WERI-Rb-1 (cell line): ENCODE results near the gene PAF1.

ENCODE experiments used
- DNase-seq: peaks from one replicate; pipeline ENCODE4 v3.0.0-alpha.2; 2020
- H3K27ac ChIP-seq: fragments of 250-450 bp; sonication (Bioruptor Pico); 2 replicates; pipeline ENCODE4 v1.5.1; 2020; ENCODE audit warnings: mild to moderate bottlenecking, moderate library complexity
- H3K27me3 ChIP-seq: fragments of 250-450 bp; sonication (Bioruptor Pico); 2 replicates; pipeline ENCODE4 v1.5.1; 2021; ENCODE audit warnings: mild to moderate bottlenecking, low read depth, moderate library complexity; ENCODE audit not compliant: insufficient read depth, severe bottlenecking
- H3K36me3 ChIP-seq: fragments of 250-450 bp; sonication (Bioruptor Pico); 2 replicates; pipeline ENCODE4 v1.5.1; 2020; ENCODE audit warnings: mild to moderate bottlenecking, moderate library complexity
- H3K4me3 ChIP-seq: 2 replicates; pipeline ENCODE4 v1.5.1; 2011; ENCODE audit warnings: low read depth, mild to moderate bottlenecking, control low read depth, low read length
- H3K9me3 ChIP-seq: fragments of 250-450 bp; sonication (Bioruptor Pico); 2 replicates; pipeline ENCODE4 v1.5.1; 2021; ENCODE audit warnings: mild to moderate bottlenecking, moderate library complexity; ENCODE audit not compliant: severe bottlenecking
- TF ChIP-seq, protein P1 (sequence below): IDR thresholded peaks from 2 replicates; pipeline ENCODE4 v1.5.1; 2011; ENCODE audit warnings: low read depth, mild to moderate bottlenecking, control low read depth, inconsistent platforms, low read length

The PAF1 gene

DNA sequence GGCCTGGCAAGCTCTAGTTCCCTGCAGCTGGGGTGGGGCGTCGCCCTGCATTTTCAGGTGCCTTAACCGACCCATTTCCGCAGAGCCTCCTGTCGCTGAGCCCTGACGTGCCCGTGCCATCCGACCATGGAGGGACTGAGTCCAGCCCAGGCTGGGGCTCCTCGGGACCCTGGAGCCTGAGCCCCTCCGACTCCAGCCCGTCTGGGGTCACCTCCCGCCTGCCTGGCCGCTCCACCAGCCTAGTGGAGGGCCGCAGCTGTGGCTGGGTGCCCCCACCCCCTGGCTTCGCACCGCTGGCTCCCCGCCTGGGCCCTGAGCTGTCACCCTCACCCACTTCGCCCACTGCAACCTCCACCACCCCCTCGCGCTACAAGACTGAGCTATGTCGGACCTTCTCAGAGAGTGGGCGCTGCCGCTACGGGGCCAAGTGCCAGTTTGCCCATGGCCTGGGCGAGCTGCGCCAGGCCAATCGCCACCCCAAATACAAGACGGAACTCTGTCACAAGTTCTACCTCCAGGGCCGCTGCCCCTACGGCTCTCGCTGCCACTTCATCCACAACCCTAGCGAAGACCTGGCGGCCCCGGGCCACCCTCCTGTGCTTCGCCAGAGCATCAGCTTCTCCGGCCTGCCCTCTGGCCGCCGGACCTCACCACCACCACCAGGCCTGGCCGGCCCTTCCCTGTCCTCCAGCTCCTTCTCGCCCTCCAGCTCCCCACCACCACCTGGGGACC, 16.9 kb upstream of the PAF1 start:
- Histone ChIP-seq H3K4me3 (no peak overlapping the region), H3K9me3 (no peaks in the 10 kb centered on the region), H3K27me3 (no peaks in the 10 kb centered on the region), H3K27ac (no peak overlapping the region), H3K36me3 (no peaks in the 10 kb centered on the region)
- TF ChIP-seq, protein P1, sequence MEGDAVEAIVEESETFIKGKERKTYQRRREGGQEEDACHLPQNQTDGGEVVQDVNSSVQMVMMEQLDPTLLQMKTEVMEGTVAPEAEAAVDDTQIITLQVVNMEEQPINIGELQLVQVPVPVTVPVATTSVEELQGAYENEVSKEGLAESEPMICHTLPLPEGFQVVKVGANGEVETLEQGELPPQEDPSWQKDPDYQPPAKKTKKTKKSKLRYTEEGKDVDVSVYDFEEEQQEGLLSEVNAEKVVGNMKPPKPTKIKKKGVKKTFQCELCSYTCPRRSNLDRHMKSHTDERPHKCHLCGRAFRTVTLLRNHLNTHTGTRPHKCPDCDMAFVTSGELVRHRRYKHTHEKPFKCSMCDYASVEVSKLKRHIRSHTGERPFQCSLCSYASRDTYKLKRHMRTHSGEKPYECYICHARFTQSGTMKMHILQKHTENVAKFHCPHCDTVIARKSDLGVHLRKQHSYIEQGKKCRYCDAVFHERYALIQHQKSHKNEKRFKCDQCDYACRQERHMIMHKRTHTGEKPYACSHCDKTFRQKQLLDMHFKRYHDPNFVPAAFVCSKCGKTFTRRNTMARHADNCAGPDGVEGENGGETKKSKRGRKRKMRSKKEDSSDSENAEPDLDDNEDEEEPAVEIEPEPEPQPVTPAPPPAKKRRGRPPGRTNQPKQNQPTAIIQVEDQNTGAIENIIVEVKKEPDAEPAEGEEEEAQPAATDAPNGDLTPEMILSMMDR = no peak
- no peak for DNase-seq

DNA sequence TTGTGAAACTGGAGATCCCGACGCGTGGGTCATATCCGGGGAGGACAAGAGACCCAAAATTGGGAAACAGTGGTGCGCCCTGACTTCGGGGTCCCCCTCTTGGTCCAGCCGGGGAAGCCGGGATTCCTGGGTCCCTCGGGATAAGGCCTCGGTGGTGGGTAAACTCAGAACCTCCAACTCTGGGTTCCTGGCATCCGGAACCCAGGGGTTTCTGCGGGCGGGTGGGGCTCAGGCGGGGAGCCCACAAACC, 16.4 kb upstream of the PAF1 start:
- Histone ChIP-seq H3K27me3 (no peaks in the 10 kb centered on the region), H3K36me3 (no peaks in the 10 kb centered on the region), H3K9me3 (no peaks in the 10 kb centered on the region), H3K27ac (no peak overlapping the region), H3K4me3 (peak overlapping the region; percentile 74)
- no peak for DNase-seq
- TF ChIP-seq, protein P1 = no peak

DNA sequence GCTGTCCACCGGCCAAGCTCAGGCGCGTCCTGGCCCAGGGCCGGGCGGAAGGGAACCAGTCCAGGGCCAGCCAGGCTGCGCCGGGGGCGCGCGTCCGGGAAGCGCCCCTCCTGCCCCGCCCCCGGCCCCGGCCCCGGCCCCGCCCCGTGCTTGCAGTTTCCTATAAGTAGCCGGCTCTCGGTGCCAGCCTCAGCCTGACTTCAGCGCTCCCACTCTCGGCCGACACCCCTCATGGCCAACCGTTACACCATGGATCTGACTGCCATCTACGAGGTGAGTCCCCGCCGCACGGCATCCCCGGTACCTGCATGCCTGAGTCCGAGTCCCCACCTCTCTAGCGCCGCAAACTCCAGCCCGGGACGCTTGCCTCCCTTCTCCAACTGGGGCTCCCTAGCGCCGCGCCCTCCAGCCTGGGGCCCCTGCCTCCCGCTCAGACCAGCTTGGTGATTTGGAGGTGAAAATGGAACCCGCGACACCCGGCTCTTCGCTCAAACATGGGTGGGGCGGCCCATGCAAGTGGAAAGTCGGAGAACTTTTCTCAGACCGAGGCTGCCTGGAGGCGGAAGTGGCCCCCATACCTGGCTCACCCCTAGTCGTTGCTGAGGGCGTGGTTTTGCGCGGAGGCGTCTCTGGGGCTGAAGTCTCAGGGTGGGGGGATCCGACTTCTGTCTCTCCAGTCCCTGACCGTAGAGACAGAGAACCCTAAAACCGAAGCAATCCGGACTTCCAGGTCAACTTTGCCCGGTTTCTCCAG, 15.9 kb upstream of the PAF1 start, which contains the start of gene ZFP36:
ZFP36 (plus strand) TSS at position 192 of the 754 bp plus-strand sequence; CDS start at position 250, 58 bp downstream.
- peak; percentile 72 for DNase-seq
- no peaks in the 10 kb centered on the region for H3K36me3 ChIP-seq
- H3K27ac ChIP-seq = no peak within 1 kb of the TSS
- H3K9me3 ChIP-seq = no peaks in the 10 kb centered on the region
- H3K27me3 ChIP-seq = no peaks in the 10 kb centered on the region
- peak within 1 kb of the TSS; percentile 74 for H3K4me3 ChIP-seq
- TF ChIP-seq, protein P1 = no peak

DNA sequence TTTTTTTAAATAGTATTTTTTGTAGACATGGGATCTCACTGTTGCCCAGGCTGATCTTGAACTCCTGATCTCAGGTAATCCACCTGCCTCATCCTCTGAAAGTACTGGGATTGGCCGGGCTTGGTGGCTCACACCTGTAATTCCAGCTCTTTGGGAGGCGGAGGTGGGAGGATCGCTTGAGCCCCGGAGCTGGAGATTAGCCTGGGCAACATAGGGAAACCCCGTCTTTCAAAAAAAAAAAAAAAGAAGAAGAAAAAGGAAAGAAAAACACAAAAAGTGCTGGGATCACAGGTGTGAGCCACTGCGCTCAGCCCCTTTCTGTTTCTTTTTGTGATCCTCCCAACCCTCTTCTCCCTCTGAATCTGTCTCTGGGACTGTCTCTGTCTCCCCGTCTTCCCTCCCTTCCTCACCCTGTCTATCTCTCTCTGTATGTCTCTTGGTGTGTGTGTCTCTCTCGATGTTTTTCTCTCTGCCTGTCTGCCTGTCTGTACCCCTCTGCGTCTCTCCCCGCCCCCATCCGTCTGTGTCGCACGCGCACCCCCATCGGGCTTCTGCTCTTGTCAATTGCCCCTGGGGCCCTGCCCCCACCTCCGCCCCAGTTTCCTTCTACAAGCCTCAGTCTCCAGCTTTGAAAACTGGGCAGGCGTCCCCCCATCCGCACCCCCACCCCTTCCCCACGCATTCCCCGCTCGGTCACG, 15.2 kb upstream of the PAF1 start:
- no peaks in the 10 kb centered on the region for H3K27me3 ChIP-seq
- peak overlapping the region; percentile 74 for H3K4me3 ChIP-seq
- no peak overlapping the region for H3K27ac ChIP-seq
- TF ChIP-seq, protein P1 = no peak
- DNase-seq = peak; percentile 55
- no peaks in the 10 kb centered on the region for H3K9me3 ChIP-seq
- no peaks in the 10 kb centered on the region for H3K36me3 ChIP-seq

DNA sequence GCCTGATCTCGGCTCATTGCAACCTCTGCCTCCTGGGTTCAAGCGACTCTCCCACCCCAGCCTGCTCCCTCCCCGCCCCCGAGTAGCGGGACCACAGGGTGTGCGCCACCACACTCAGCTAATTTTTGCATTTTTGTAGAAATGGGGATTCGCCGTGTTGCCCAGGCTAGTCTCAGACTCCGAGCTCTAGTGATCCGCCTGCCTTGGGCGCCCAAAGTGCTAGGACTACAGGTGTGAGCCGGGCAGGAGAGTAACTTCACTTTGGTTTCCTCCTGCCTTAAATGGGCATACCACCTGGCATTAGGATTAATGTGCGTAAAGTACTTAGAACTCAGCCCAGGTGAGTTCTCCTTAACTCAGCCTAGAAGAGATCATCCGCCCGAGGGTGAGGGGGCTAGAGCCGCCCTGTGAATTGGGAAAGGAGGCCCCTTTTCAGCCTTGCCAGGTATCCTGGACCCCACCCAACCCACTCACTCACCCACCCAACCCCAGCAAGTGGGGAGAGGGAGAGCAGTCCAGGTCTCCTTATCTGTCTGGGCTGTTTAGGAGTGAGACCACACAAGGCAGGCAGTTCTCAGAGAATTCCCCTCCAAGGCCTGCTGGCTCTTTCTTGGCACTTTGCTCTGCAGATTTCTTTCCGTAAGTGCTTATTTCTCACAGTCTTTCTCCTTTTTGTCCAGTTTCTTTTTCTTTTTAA, 14.5 kb upstream of the PAF1 start:
- no peak for DNase-seq
- H3K4me3 ChIP-seq = no peak overlapping the region
- no peak overlapping the region for H3K27ac ChIP-seq
- no peaks in the 10 kb centered on the region for H3K9me3 ChIP-seq
- no peaks in the 10 kb centered on the region for H3K36me3 ChIP-seq
- TF ChIP-seq, protein P1 = no peak
- no peaks in the 10 kb centered on the region for H3K27me3 ChIP-seq
